ENCODE measurements around the gene TLCD5.

Gene TLCD5

DNA sequence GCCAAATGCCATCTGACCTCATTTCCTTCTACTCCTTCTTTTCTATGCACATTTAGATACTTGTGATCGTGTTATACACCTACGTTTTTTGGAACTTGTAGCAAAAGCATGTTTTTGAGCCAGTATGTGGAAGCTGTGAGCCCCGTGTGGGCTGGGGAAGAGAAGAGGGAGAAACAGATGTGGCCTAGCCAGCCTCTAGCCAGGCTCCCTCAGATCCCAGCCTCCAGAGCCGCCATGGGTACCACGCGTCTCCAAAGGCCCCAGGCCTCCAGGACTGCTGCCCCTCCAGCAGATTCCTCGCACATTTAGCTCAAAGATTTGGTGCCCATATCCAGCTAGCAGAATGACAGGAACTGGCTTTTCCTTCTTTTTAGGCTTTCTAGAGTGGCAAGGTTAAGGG, 17.0 kb upstream of the TLCD5 start:
- no peak for DNase-seq

- DNase-seq = no peak
Observed at GRCh38 chr11:120310870-120311269, 14.2 kb upstream of the TLCD5 start.

GRCh38 chr11:120314861-120315260, 10.2 kb upstream of the TLCD5 start:
- no peak for DNase-seq

DNA sequence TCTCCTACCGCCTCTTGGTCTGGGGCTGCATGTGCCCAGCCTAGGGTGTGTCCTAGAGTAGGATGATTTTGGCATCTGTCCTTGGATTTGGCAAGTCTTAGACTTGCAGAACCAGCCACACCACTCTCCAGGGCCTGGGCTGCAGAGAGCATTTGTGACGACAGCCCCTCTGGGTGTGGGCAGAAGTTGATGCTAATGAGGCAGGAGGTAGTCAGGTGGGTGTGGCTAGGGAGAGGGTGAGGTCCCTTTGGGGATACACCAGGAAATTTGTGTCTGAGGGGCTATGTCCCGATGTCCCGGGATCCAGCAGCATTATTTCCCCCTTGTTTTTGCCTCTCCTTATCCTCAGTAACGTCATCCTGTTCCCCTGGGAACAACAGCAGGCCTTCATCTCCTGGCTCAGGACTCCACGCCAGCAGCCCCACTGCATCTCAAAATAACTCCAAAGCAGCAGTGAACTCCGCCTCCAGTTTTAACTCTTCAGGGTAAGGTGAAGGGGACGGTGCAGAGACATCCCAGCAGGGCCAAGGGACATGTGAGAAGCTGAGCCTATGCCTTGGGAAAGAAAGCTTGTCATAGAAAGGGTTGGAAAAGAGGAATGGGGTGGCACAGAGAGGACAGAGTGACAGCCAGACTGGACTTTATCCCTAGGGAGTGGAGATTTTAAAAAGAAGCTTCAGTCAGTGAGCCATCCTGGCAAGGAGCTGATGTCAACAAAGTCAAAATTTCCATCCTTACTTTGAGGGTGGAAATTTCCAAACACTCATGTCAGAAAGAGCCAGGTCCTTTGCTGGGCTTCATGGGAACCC, 8.0 kb upstream of the TLCD5 start:
- no peak for DNase-seq

- DNase-seq = no peak
Observed at GRCh38 chr11:120317689-120318480, 7.2 kb upstream of the TLCD5 start.

- no peak for DNase-seq
Observed at GRCh38 chr11:120318906-120319305, 6.2 kb upstream of the TLCD5 start.

DNA sequence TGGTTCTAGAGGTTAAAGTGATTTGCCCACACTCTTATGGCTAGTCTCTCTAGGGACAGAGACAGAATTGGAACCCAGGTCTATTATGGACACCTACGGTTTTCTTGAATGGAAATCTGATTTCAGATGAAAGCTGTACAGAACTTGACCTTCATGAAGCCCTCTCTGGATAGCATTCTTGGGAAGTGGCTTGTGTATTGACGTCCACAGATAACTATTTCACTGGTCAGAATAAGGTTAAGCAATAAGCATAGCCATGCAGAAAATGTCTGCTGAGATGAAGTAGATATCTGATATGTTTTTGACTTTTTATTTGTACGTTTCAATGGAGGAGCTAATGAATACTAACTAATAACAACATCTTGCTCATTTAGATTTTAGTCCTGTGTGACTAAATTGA, 1.1 kb downstream of the TLCD5 start:
- no peak for DNase-seq

DNA sequence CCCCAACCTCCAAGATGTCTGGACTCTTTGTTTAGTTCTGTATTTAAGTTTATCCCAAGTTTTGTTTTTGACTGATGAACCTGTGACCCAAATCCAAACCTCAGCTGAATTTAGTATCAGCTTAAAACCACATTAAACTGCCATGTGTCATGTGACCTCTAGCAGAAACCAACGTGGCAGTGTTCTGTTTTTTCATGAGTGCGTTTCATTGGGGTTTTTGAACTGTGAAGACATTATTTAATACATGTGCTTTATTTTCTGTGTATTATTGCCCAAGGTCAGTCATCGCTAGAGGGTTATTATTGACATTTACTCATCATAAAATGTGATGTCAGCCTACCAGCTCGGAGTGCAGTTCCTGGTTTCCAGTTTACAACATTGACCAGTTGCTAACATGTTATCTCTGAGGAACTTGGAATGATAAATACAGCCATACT, 1.8 kb downstream of the TLCD5 start:
- DNase-seq = no peak

- DNase-seq = no peak
Observed at GRCh38 chr11:120327311-120327710, 2.2 kb downstream of the TLCD5 start.

DNA sequence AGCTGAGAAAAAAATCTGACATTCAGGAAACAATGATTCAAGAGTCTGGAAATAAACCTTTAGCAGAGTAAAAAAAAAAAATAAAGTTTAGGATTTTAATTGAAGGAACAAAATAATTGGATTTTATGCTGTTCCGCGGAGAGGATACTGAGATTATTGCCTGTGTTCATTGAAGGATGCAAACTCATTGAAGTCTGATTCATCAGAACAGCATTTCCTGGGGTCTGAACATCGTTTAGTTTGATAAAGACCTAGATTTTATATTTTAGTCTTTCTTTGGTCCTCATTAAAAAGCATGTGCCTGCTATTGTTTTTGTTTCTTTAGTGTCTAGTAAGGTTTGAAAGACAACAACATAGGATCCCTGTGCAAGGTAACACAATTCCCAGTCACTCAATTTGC, 4.5 kb downstream of the TLCD5 start:
- DNase-seq = no peak

- no peak for DNase-seq
Observed at GRCh38 chr11:120330045-120330444, 4.9 kb downstream of the TLCD5 start.

DNA sequence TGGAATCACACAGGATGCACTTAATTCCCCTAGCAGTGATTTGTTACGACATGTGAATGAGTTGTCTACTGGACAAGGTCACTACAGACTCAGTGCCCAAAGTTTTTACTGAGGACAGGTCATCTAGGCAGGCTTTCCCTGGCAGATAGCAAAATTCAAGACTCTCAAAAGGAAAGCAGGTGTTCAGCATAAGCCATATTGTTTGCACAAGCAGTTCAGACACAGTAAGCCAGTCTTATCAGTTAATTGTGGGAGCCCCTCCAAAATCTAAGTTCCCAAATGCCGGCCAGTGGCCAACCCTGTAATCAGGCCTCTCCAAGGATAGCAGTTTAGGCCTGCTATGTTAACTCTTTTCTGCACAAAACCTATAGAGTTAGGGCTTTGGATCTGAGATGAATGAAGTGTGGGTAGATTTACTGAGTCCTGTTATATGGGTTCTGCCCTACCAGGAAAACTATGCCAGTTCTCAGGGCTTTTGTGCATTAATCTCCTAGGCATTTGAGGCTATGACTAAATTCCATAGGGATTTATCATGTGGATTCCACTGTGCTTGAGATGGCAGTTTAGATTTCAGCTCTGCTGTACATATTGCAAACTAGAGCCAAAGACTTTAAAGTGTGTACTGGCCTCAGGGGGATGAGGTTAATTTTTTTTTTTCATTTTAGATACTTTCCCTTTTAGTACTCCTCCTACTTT, 6.3 kb downstream of the TLCD5 start:
- no peak for DNase-seq

DNA sequence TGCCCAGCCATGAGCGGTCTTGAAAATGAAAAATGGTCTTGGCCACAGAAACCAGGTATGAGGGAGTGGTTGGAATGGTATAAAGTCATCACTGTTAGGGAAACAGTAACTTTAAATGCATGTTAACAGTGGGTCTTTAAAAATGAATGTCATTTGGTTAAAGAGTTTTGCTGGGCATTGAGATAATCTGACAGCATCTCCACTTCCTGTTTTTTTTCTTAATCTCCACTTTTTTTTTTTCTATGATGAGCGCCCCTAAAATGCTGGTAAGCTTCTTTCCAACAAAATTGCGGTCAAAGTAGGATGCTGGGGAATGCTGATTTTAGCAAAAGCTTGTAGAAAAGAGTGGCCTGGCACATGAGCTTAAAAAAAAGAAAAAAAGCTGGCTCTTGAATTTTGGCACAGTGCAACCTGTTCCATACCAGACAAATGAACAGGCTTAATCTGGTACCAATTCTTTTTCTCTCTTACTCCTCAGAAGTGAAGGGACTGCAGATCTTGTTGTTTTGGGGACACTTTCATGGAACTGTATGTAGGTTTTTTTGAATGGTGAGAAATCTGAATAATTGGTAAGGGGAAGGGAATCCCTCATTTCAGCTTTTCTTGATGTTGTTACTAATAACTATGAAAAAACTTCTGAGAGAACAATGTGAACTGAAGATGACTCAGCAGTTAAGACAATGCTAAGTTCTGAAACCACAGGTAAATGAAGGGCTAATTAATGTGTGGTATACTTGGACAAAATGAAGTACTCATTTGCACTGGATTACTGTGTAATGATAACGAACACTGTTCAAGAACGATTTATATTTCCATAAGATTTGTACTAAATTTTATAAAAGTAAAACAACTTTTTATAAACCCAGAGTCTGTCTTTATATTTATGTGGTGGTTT, 8.0 kb downstream of the TLCD5 start:
- DNase-seq = no peak

GRCh38 chr11:120333801-120334200, 8.7 kb downstream of the TLCD5 start:
- no peak for DNase-seq

DNA sequence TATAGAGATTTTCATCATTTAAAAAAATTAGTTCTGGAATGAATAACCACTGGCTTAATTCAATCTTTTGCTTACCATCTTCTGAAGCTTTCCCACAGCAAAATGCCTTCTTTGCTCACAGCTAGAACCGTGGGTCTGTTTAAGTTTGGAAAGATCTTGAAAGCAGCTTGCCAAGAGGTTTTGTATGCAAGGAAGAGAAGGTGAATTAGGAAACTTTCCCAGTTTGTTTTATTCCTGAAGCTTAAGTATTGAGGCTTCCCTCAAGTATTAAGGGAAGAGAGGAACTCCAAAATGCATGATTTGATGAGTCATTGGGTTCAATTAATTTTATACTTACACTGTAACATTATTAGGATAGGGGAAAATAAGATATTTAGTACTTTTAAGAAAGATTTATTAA, 9.2 kb downstream of the TLCD5 start:
- no peak for DNase-seq

- peak; percentile 8 to 57 for DNase-seq
Observed at GRCh38 chr11:120334894-120335462, 9.9 kb downstream of the TLCD5 start.

DNA sequence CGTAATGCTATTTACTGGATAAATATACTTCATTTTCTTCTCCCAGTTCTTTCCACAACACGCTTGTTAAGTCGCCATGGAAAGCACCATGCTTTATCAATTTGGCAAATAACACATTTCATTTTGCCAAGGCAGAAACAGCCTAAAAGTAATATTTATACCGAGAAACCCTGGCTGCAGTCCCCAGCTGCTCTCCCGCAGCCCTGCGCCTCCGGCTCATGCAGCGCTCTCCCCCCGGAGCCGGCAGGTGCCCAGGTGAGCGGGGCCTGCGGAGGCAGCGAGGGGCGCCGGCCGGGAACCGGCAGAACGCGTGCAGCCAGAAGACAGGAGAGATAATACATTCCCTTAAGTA, 10.4 kb downstream of the TLCD5 start:
- peak in 1 of 2 experiments; percentile 56 for DNase-seq

DNA sequence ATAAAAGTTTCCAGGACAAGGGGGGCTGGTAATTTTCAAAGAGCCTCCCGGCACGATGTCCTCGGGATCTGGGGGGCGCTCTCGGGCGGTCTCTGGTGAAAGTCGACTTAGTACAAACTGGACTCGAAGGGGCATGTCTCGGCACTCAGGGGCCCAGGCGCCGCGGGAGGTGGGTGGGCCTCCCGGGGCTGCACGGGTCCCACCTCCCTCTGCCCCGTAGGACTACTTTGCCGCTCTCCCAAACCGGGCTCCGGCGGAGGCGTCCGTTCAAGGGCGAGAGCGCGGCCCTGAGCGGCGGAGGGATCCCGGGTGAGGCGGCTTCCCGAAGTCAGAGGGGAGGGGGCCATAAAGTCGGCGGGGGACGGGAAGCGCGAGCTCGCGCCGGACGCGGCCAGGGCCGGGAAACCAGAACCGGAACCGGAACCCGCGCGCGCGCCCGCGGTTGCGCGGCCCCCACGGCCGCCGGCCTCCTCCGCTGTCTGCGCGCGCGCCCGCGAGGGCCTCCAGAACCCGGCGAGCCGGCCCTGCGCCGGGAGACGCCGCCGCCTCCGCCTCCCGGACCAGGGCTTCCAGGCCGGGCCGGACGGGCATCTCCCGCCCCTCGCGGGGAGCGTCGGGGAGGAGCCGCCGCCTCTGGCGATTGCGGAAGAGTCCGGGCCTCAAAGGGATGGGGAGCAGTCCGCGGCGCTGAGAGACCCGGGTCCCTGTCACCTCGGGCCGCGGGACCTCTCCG, 11.0 kb downstream of the TLCD5 start, which contains the start of gene ARHGEF12:
Gene ARHGEF12 (plus strand): TSS at position 506 of the 733 bp plus-strand sequence. CDS start 831 bp downstream, outside the sequence.
- peak; percentile 80 to 92 for DNase-seq

DNA sequence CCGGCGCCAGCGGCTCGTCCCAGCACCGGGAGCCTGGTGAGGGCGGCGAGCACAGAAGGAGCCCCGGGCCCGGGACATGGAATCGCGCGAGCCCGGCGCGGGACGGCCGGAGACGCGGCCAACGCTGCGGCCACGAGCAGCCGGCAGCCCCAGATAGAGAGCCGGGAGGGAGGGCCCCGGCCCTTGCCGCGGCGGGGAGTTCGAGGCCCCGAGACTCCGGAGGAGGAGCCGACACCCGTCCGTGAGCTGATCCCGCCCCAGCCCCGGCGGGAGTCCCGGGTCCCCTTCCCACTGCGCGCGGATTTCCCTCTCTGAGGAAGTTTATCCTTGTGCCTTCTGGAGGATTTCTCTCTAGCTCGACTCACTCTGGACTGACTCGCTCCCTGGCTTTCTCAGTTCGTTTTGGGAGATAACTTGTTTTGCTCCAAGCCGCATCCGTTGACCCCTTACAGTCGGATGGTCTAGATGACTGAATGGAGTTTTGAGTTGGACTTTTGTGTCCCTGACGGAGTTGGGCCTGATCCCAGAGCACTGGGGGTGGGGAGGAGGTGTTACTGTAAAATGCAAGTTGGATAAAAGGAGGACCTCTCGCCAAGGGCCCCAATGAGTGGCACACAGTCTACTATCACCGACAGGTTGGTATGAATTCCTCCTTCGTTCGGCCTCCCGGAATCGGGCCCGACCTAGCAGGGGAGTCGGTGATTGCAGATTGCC, 11.7 kb downstream of the TLCD5 start:
- DNase-seq = peak in 1 of 2 experiments; percentile 44

DNA sequence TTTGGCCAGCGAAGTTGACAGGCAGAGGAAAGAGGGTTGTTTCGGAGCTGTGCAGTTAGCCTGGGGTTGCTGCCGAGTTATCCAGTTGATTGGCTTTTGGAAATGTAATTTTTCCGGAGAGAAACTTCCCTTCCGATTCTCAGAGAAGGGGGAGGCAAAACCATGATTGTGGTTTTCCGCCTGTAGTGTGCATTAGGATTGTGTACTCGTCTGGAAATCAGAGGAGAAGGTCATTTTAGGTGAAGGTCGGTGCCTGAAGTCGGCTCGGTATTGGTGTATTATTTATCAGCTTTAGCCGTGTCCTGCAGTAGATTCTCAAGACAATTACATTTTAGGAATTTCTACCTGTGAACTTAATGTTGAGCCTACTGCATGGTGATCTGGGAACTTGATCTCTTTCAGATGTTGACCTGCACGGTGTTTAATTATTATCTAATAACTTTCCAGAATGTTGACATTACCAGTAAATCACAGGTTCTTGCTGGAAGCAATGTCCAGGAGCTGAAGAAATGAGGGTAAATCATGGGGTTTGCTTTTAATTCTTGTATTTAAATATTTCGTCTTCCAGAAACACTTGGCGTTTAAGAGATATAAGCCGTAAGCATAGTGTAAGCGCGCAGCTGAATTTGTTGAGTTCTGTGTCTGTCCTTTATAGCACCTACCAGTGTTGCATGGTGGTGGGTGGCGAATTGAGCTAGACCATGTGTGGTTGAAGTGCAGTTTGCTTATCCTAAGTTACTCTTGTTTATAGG, 12.4 kb downstream of the TLCD5 start:
- no peak for DNase-seq
